OCI-LY1 (cell line): ENCODE results near the gene PRKCH.

ENCODE experiments used
- EZH2 ChIP-seq: fragments of 200-600 bp; sonication (generic), shearing (Covaris generic); IDR thresholded peaks from 2 replicates; pipeline ENCODE4 v1.8.0; 2017; ENCODE audit warnings: borderline replicate concordance, mixed run types, mild to moderate bottlenecking, antibody characterized with exemption, low read length, moderate library complexity, mixed read lengths
- TF ChIP-seq, protein P1 (sequence below): fragments of 200-600 bp; sonication (generic), shearing (Covaris generic); IDR thresholded peaks from 2 replicates; pipeline ENCODE4 v1.5.1; 2017; ENCODE audit warnings: mild to moderate bottlenecking, antibody characterized with exemption, low read length, moderate library complexity, mixed read lengths

GRCh38 chr14:61398221-61398620 lies 76.8 kb downstream of the PRKCH start:
- TF ChIP-seq, protein P1, sequence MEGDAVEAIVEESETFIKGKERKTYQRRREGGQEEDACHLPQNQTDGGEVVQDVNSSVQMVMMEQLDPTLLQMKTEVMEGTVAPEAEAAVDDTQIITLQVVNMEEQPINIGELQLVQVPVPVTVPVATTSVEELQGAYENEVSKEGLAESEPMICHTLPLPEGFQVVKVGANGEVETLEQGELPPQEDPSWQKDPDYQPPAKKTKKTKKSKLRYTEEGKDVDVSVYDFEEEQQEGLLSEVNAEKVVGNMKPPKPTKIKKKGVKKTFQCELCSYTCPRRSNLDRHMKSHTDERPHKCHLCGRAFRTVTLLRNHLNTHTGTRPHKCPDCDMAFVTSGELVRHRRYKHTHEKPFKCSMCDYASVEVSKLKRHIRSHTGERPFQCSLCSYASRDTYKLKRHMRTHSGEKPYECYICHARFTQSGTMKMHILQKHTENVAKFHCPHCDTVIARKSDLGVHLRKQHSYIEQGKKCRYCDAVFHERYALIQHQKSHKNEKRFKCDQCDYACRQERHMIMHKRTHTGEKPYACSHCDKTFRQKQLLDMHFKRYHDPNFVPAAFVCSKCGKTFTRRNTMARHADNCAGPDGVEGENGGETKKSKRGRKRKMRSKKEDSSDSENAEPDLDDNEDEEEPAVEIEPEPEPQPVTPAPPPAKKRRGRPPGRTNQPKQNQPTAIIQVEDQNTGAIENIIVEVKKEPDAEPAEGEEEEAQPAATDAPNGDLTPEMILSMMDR, result no peak
- TF ChIP-seq EZH2, result no peak
